HEK293 (cell line): ENCODE measurements around the gene PCBP3.

ENCODE experiments used
- CTCF ChIA-PET: fragments of 350-600 bp; formaldehyde crosslinking; extraction: SDS; loops from one replicate; lab custom pipeline; 2021; ENCODE audit warnings: antibody characterized with exemption; lab: Yijun Ruan, JAX
- POLR2A ChIA-PET: fragments of 300-600 bp; formaldehyde crosslinking; extraction: SDS; loops from one replicate; lab custom pipeline; 2020; ENCODE audit warnings: antibody characterized with exemption, inconsistent platforms; lab: Yijun Ruan, JAX
- H3K27ac ChIP-seq: fragments of 200-500 bp; sonication (Bioruptor generic); 2 replicates; pipeline ENCODE4 v1.5.1; 2014; ENCODE audit warnings: low read depth, low read length, control low read depth, inconsistent platforms; ENCODE audit errors: extremely low read depth
- H3K36me3 ChIP-seq, 2 experiments: fragments of 200-500 bp in 1 of 2; sonication (Bioruptor generic) in 1 of 2; 1 replicate in 1 of 2; 2 replicates in 1 of 2; pipeline ENCODE4 v1.5.1; 2014 to 2017; ENCODE audit warnings: inconsistent platforms in 2 of 2, low read length in 2 of 2; ENCODE audit not compliant: control insufficient read depth in 2 of 2, insufficient read depth in 1 of 2
- H3K4me1 ChIP-seq: fragments of 200-500 bp; sonication (Bioruptor generic); 2 replicates; pipeline ENCODE4 v1.5.1; 2014; ENCODE audit warnings: mild to moderate bottlenecking, low read length, inconsistent platforms; ENCODE audit not compliant: control insufficient read depth, insufficient read depth
- H3K4me3 ChIP-seq: 2 replicates; pipeline ENCODE4 v1.5.1; 2011; ENCODE audit warnings: low read depth, mild to moderate bottlenecking, control low read depth, low read length, moderate library complexity
- H3K9me3 ChIP-seq: fragments of 200-500 bp; sonication (Bioruptor generic); 2 replicates; pipeline ENCODE4 v1.5.1; 2014; ENCODE audit warnings: low read depth, low read length, inconsistent platforms; ENCODE audit not compliant: control insufficient read depth, insufficient read depth
- OVOL3 ChIP-seq: fragments of 450-650 bp; formaldehyde crosslinking; IDR thresholded peaks from 2 replicates; pipeline ENCODE4 v1.5.1; 2016; ENCODE audit warnings: missing biosample characterization, missing genetic modification characterization
- PRDM4 ChIP-seq: fragments of 450-650 bp; formaldehyde crosslinking; IDR thresholded peaks from 2 replicates; pipeline ENCODE4 v1.5.1; 2017; ENCODE audit warnings: missing biosample characterization, missing genetic modification characterization
- SETDB1 ChIP-seq: IDR thresholded peaks from one replicate; pipeline ENCODE4 v1.6.1; 2017; ENCODE audit warnings: mild to moderate bottlenecking, low read length, moderate library complexity, mixed read lengths; ENCODE audit not compliant: insufficient read length
- SP3 ChIP-seq: fragments of 450-650 bp; formaldehyde crosslinking; IDR thresholded peaks from 2 replicates; pipeline ENCODE4 v1.5.1; 2016; ENCODE audit warnings: missing biosample characterization, missing genetic modification characterization
- ZBTB6 ChIP-seq: fragments of 450-650 bp; formaldehyde crosslinking; IDR thresholded peaks from 2 replicates; pipeline ENCODE4 v1.5.1; 2017; ENCODE audit warnings: missing biosample characterization, missing genetic modification characterization
- ZNF132 ChIP-seq: fragments of 450-650 bp; formaldehyde crosslinking; IDR thresholded peaks from 2 replicates; pipeline ENCODE4 v1.5.1; 2017; ENCODE audit warnings: missing biosample characterization, missing genetic modification characterization, borderline replicate concordance
- ZNF169 ChIP-seq: fragments of 450-650 bp; formaldehyde crosslinking; IDR thresholded peaks from 2 replicates; pipeline ENCODE4 v1.5.1; 2016; ENCODE audit warnings: missing biosample characterization, missing genetic modification characterization
- ZNF202 ChIP-seq: fragments of 450-650 bp; formaldehyde crosslinking; IDR thresholded peaks from 2 replicates; pipeline ENCODE4 v1.5.1; 2016; ENCODE audit warnings: missing biosample characterization, missing genetic modification characterization, borderline replicate concordance
- ZNF221 ChIP-seq: fragments of 450-650 bp; formaldehyde crosslinking; IDR thresholded peaks from 2 replicates; pipeline ENCODE4 v1.5.1; 2017; ENCODE audit warnings: missing biosample characterization, missing genetic modification characterization, borderline replicate concordance
- ZNF513 ChIP-seq: fragments of 450-650 bp; IDR thresholded peaks from 2 replicates; pipeline ENCODE4 v1.5.1; 2018; ENCODE audit warnings: missing biosample characterization, missing genetic modification characterization
- ZNF704 ChIP-seq: fragments of 450-650 bp; formaldehyde crosslinking; IDR thresholded peaks from 2 replicates; pipeline ENCODE4 v1.5.1; 2016; ENCODE audit warnings: missing biosample characterization, missing genetic modification characterization
- ZNF837 ChIP-seq: fragments of 450-650 bp; formaldehyde crosslinking; IDR thresholded peaks from 2 replicates; pipeline ENCODE4 v1.5.1; 2016; ENCODE audit warnings: missing biosample characterization, missing genetic modification characterization
- TF ChIP-seq, protein P1 (sequence below): fragments of 450-650 bp; formaldehyde crosslinking; IDR thresholded peaks from 2 replicates; pipeline ENCODE4 v1.5.1; 2016; ENCODE audit warnings: missing biosample characterization, missing genetic modification characterization
- TF ChIP-seq, protein P2 (sequence below): fragments of 450-650 bp; formaldehyde crosslinking; IDR thresholded peaks from 2 replicates; pipeline ENCODE4 v1.5.1; 2016; ENCODE audit warnings: missing biosample characterization, missing genetic modification characterization

The PCBP3 gene

GRCh38 chr21:45888386-45889009, 245.0 kb downstream of the PCBP3 start:
- H3K27ac ChIP-seq = no peak overlapping the region
- TF ChIP-seq ZNF202 (tag by site-specific recombination) (no peak), OVOL3 (tag by site-specific recombination) (no peak), ZNF837 (tag by site-specific recombination) (no peak), ZNF704 (tag by site-specific recombination) (no peak), SETDB1 (no peak), SP3 (tag by site-specific recombination) (no peak), ZNF221 (tag by site-specific recombination) (no peak), ZNF513 (no peak), ZNF132 (tag by site-specific recombination) (no peak)
- TF ChIP-seq, protein P1, sequence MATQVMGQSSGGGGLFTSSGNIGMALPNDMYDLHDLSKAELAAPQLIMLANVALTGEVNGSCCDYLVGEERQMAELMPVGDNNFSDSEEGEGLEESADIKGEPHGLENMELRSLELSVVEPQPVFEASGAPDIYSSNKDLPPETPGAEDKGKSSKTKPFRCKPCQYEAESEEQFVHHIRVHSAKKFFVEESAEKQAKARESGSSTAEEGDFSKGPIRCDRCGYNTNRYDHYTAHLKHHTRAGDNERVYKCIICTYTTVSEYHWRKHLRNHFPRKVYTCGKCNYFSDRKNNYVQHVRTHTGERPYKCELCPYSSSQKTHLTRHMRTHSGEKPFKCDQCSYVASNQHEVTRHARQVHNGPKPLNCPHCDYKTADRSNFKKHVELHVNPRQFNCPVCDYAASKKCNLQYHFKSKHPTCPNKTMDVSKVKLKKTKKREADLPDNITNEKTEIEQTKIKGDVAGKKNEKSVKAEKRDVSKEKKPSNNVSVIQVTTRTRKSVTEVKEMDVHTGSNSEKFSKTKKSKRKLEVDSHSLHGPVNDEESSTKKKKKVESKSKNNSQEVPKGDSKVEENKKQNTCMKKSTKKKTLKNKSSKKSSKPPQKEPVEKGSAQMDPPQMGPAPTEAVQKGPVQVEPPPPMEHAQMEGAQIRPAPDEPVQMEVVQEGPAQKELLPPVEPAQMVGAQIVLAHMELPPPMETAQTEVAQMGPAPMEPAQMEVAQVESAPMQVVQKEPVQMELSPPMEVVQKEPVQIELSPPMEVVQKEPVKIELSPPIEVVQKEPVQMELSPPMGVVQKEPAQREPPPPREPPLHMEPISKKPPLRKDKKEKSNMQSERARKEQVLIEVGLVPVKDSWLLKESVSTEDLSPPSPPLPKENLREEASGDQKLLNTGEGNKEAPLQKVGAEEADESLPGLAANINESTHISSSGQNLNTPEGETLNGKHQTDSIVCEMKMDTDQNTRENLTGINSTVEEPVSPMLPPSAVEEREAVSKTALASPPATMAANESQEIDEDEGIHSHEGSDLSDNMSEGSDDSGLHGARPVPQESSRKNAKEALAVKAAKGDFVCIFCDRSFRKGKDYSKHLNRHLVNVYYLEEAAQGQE (tag by site-specific recombination) = no peak
- ChIA-PET POLR2A (interaction anchor here (0.6 kb wide), 1 partner anchor 398 kb away, joined by 3 read pairs; the partner anchor contains the start of gene YBEY), CTCF (interaction anchor here (0.8 to 2.2 kb wide), 5 partner anchors 8 to 790 kb away, joined by 3 to 10 read pairs (median 3); no protein-coding TSS in a partner anchor)
- no peaks in the 10 kb centered on the region for H3K9me3 ChIP-seq
- H3K4me1 ChIP-seq = no peaks in the 10 kb centered on the region
- no peak overlapping the region for H3K4me3 ChIP-seq
- no peaks in the 10 kb centered on the region for H3K36me3 ChIP-seq

- POLR2A ChIA-PET = interaction anchor here (0.6 kb wide), 2 partner anchors 397 to 1905 kb away, joined by 3 read pairs; partner anchors contain the start of gene YBEY
- no peak overlapping the region for H3K4me3 ChIP-seq
- no peaks in the 10 kb centered on the region for H3K36me3 ChIP-seq
- no peak overlapping the region for H3K27ac ChIP-seq
- no peaks in the 10 kb centered on the region for H3K9me3 ChIP-seq
- H3K4me1 ChIP-seq = no peaks in the 10 kb centered on the region
- CTCF ChIA-PET = interaction anchor here (0.9 to 2.2 kb wide), 4 partner anchors 8 to 791 kb away, joined by 3 to 10 read pairs (median 4); no protein-coding TSS in a partner anchor
- TF ChIP-seq ZNF169 (tag by site-specific recombination) = no peak
- no peak for TF ChIP-seq ZBTB6 (tag by site-specific recombination)
- no peak for TF ChIP-seq ZNF837 (tag by site-specific recombination)
- no peak for TF ChIP-seq PRDM4 (tag by site-specific recombination)
- TF ChIP-seq, protein P2, sequence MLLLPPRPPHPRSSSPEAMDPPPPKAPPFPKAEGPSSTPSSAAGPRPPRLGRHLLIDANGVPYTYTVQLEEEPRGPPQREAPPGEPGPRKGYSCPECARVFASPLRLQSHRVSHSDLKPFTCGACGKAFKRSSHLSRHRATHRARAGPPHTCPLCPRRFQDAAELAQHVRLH (tag by site-specific recombination) = no peak
- TF ChIP-seq, all 188 proteins: peak for 0
Measured at GRCh38 chr21:45889256-45889655, 245.7 kb downstream of the PCBP3 start.
